ENCODE results near the gene BICRA. TPM values are rescaled to one million over a fixed set of nuclear protein-coding genes. Genes with fewer than 3 reads are reported as not detected.
"Not testable (repeated sequence)": the region's sequence is repeated elsewhere in the genome, so short reads cannot be mapped to it uniquely, and the experiment has no call there.

BICRA gene
- total RNA-seq, 1 donor from 2014 or later: 15.6 TPM

DNA sequence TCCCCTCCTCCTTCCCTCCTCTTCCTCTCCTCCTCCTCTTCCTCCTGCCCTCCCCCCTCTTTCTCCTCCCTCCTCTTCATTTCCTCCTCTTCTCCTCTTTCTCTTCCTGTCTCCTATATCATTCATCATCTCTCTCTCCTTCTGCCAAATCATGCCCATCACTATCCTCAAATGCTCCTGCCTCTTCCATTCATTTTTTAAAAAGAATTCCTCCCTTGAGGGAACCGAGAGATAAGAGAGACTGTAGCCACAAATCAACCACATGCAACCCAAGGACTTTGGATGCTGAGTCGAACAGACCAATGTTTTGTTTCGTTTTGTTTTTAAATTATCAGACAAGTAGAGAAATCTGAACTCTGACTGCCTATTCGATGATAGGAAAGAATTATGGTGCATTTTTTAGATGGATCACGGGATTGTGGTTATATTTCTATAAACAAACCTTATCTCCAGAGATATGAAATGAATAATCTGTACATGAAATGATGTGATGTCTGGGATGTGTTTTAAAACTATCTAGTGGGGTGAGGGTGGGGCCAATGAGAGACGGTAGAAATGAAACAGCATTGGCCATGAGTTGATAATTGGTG is 26.5 kb upstream of the BICRA start:
- H3K9me3 Mint-ChIP-seq: peaks cover 8% of the 10 kb centered on the region
- Histone ChIP-seq H3K27ac (no peak overlapping the region), H3K27me3 (no peaks in the 10 kb centered on the region), H4K20me1 (ENCODE audit: low read depth) (no peaks in the 10 kb centered on the region), H3K79me2 (ENCODE audit: low read depth) (no peaks in the 10 kb centered on the region), H3K4me1 (no peaks in the 10 kb centered on the region), H3K9me3 (ENCODE audit: low read depth) (no peaks in the 10 kb centered on the region), H2AFZ (replicated peaks) (no peak overlapping the region), H3K36me3 (no peaks in the 10 kb centered on the region), H3K9ac (no peak overlapping the region), H3K4me3 (no peak overlapping the region), H3F3A (ENCODE audit: low read depth) (no peaks in the 10 kb centered on the region), H3K4me2 (no peak overlapping the region)
- no peaks in the 10 kb centered on the region for H3K4me1 Mint-ChIP-seq
- TF ChIP-seq EZH2 (IDR thresholded peaks at IDR 0.05) (no peak), EZH2phosphoT487 (IDR thresholded peaks at IDR 0.05) (no peak), CTCF (IDR thresholded peaks at IDR 0.05) (no peak)
- DNase-seq (ENCODE audit: low spot score): no peak
- H3K27me3 Mint-ChIP-seq (ENCODE audit: insufficient read depth, low read depth): peaks cover 6% of the 10 kb centered on the region
- no peak overlapping the region for H3K4me3 Mint-ChIP-seq
- H3K36me3 Mint-ChIP-seq: no peaks in the 10 kb centered on the region
- no peak overlapping the region for H3K27ac Mint-ChIP-seq

GRCh38 chr19:47583161-47583560 is 25.8 kb upstream of the BICRA start:
- not testable (repeated sequence) for DNase-seq (ENCODE audit: low spot score); H3K4me3 Mint-ChIP-seq; H3K9ac ChIP-seq; H3K4me1 Mint-ChIP-seq; H3K4me2 ChIP-seq; H3K4me3 ChIP-seq; H3K79me2 ChIP-seq (ENCODE audit: low read depth); H3K36me3 Mint-ChIP-seq; H3K27me3 Mint-ChIP-seq (ENCODE audit: insufficient read depth, low read depth); H3K9me3 Mint-ChIP-seq; H3K27ac Mint-ChIP-seq; H3K9me3 ChIP-seq (ENCODE audit: low read depth); H3K36me3 ChIP-seq; H3K27ac ChIP-seq; H2AFZ ChIP-seq (replicated peaks); H4K20me1 ChIP-seq (ENCODE audit: low read depth); H3K27me3 ChIP-seq; H3F3A ChIP-seq (ENCODE audit: low read depth); H3K4me1 ChIP-seq

DNA sequence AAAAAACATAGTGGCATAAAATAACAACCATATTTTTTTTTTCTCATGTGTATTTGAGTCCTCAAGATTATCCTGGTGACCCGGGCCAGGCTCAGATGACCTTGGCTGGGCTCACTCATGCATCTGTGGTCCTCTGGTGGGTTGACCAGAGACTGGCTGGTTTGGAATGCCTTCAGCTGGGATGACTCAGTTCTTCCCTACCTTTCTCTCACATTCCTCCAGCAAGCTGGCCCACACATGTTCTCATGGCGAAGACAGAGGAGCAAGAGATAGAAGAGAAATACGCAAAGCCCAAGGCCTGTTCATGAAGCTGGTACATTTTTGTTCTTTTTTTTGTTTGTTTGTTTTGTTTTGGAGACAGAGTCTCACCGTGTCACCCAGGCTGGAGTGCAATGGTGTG is 21.6 kb upstream of the BICRA start:
- no peak for TF ChIP-seq EZH2 (IDR thresholded peaks at IDR 0.05)
- no peak for TF ChIP-seq EZH2phosphoT487 (IDR thresholded peaks at IDR 0.05)
- TF ChIP-seq CTCF (IDR thresholded peaks at IDR 0.05): no peak
- H3F3A ChIP-seq (ENCODE audit: low read depth): no peaks in the 10 kb centered on the region

GRCh38 chr19:47589824-47590223 is 19.1 kb upstream of the BICRA start:
- Mint-ChIP-seq H3K36me3 (no peaks in the 10 kb centered on the region), H3K27ac (no peak overlapping the region), H3K27me3 (ENCODE audit: insufficient read depth, low read depth) (peaks cover 3% of the 10 kb centered on the region), H3K4me1 (no peaks in the 10 kb centered on the region), H3K9me3 (peaks cover 14% of the 10 kb centered on the region), H3K4me3 (peak overlapping the region; percentile 41)
- no peak overlapping the region for H2AFZ ChIP-seq (replicated peaks)
- H3K36me3 ChIP-seq: no peaks in the 10 kb centered on the region
- TF ChIP-seq CTCF (IDR thresholded peaks at IDR 0.05) (no peak), EZH2phosphoT487 (IDR thresholded peaks at IDR 0.05) (no peak), EZH2 (IDR thresholded peaks at IDR 0.05) (no peak)
- no peaks in the 10 kb centered on the region for H3K79me2 ChIP-seq (ENCODE audit: low read depth)
- DNase-seq (ENCODE audit: low spot score): no peak
- H3K9me3 ChIP-seq (ENCODE audit: low read depth): no peaks in the 10 kb centered on the region
- H3K4me1 ChIP-seq: no peaks in the 10 kb centered on the region
- H3K4me2 ChIP-seq: no peak overlapping the region
- H3F3A ChIP-seq (ENCODE audit: low read depth): no peaks in the 10 kb centered on the region
- no peaks in the 10 kb centered on the region for H4K20me1 ChIP-seq (ENCODE audit: low read depth)
- no peaks in the 10 kb centered on the region for H3K27me3 ChIP-seq
- H3K27ac ChIP-seq: no peak overlapping the region
- no peak overlapping the region for H3K9ac ChIP-seq
- H3K4me3 ChIP-seq: no peak overlapping the region

More for the DNA sequence above, 21.6 kb upstream of the BICRA start:
- H3K4me1 Mint-ChIP-seq: no peaks in the 10 kb centered on the region
- no peak overlapping the region for H2AFZ ChIP-seq (replicated peaks)
- H3K4me3 Mint-ChIP-seq: no peak overlapping the region
- H3K27me3 ChIP-seq: no peaks in the 10 kb centered on the region
- DNase-seq (ENCODE audit: low spot score): no peak
- H3K4me1 ChIP-seq: no peaks in the 10 kb centered on the region
- H3K27ac ChIP-seq: no peak overlapping the region
- peaks cover 6% of the 10 kb centered on the region for H3K27me3 Mint-ChIP-seq (ENCODE audit: insufficient read depth, low read depth)
- peaks cover 14% of the 10 kb centered on the region for H3K9me3 Mint-ChIP-seq
- H3K4me3 ChIP-seq: no peak overlapping the region
- no peak overlapping the region for H3K27ac Mint-ChIP-seq
- H3K9ac ChIP-seq: no peak overlapping the region
- no peak overlapping the region for H3K4me2 ChIP-seq
- no peaks in the 10 kb centered on the region for H3K79me2 ChIP-seq (ENCODE audit: low read depth)
- H4K20me1 ChIP-seq (ENCODE audit: low read depth): no peaks in the 10 kb centered on the region
- no peaks in the 10 kb centered on the region for H3K36me3 ChIP-seq
- H3K36me3 Mint-ChIP-seq: no peaks in the 10 kb centered on the region
- H3K9me3 ChIP-seq (ENCODE audit: low read depth): no peaks in the 10 kb centered on the region

Data from neural progenitor cell (in vitro differentiated cells).